Mammary epithelial cell (primary cell): Measurements from ENCODE around the gene PAGR1.

ENCODE experiments used
- EZH2 ChIP-seq: IDR thresholded peaks from 2 replicates; pipeline ENCODE4 v1.6.1; 2012; ENCODE audit warnings: low read length, inconsistent platforms, borderline replicate concordance
- TF ChIP-seq, protein P1 (sequence below), 2 donors: IDR thresholded peaks in 1 of 2; conservative IDR thresholded peaks in 1 of 2; 2 replicates each; pipeline ENCODE4 v1.5.1; 2011 to 2012; ENCODE audit warnings: inconsistent platforms in 2 of 2, low read length in 2 of 2, mild to moderate bottlenecking in 2 of 2, control low read depth in 1 of 2, low read depth in 1 of 2; ENCODE audit not compliant: insufficient read depth in 1 of 2; ENCODE audit errors: extremely low read depth in 1 of 2

- TF ChIP-seq, protein P1, sequence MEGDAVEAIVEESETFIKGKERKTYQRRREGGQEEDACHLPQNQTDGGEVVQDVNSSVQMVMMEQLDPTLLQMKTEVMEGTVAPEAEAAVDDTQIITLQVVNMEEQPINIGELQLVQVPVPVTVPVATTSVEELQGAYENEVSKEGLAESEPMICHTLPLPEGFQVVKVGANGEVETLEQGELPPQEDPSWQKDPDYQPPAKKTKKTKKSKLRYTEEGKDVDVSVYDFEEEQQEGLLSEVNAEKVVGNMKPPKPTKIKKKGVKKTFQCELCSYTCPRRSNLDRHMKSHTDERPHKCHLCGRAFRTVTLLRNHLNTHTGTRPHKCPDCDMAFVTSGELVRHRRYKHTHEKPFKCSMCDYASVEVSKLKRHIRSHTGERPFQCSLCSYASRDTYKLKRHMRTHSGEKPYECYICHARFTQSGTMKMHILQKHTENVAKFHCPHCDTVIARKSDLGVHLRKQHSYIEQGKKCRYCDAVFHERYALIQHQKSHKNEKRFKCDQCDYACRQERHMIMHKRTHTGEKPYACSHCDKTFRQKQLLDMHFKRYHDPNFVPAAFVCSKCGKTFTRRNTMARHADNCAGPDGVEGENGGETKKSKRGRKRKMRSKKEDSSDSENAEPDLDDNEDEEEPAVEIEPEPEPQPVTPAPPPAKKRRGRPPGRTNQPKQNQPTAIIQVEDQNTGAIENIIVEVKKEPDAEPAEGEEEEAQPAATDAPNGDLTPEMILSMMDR (conservative IDR thresholded peaks at IDR 0.05 in 1 of 2, IDR thresholded peaks at IDR 0.05 in 1 of 2; ENCODE audit: extremely low read depth in 1 of 2, insufficient read depth in 1 of 2, low read depth in 1 of 2, low read length in 2 of 2), result no peak
- no peak for TF ChIP-seq EZH2
Observed at GRCh38 chr16:29836623-29837022, 20.7 kb downstream of the PAGR1 start.
